ENCODE data around the gene FAM53B. TPM values are rescaled to one million over a fixed set of nuclear protein-coding genes. Genes with fewer than 3 reads are reported as not detected.
A peak's percentile ranks its signal among the peaks of the same experiment; 100 is the strongest.

FAM53B gene
- total RNA-seq, 4 donors from 2014 or later = 140 to 253 (median 192) TPM

- TF ChIP-seq CTCF (IDR thresholded peaks at IDR 0.05 in 4 of 5, conservative IDR thresholded peaks at IDR 0.05 in 1 of 5) (no peak), POLR2A (IDR thresholded peaks at IDR 0.05) (no peak)
- ATAC-seq = no peak
- intact Hi-C loops (cut with DNase I; ENCODE audit: low total_unique reads) = no loop called here
- Histone ChIP-seq H3K4me1 (peaks cover 85 to 96% of the 10 kb centered on the region in 2 donors), H3K9me3 (no peaks in the 10 kb centered on the region), H3K27ac (peak overlapping the region; percentile 30 to 97 (median 58)), H3K4me3 (no peak overlapping the region), H3K36me3 (peaks cover 0 to 22% of the 10 kb centered on the region in 2 donors), H3K27me3 (no peaks in the 10 kb centered on the region)
- in situ Hi-C loops (cut with MboI; ENCODE audit: low sequenced_read_pairs in 4 of 4) = no loop called here
- peak; percentile 52 to 64 for DNase-seq
These were observed 63.5 kb downstream of the FAM53B start for GRCh38 chr10:124680675-124681074.

- Histone ChIP-seq H3K27ac (peak overlapping the region in 3 of 4 donors; percentile 55 to 97 (median 67)), H3K27me3 (no peaks in the 10 kb centered on the region), H3K4me3 (no peak overlapping the region), H3K9me3 (no peaks in the 10 kb centered on the region), H3K4me1 (peaks cover 86 to 96% of the 10 kb centered on the region in 2 donors), H3K36me3 (peaks cover 0 to 22% of the 10 kb centered on the region in 2 donors)
- in situ Hi-C loops (cut with MboI; ENCODE audit: low sequenced_read_pairs in 4 of 4) (no loop called here), intact Hi-C loops (cut with DNase I; ENCODE audit: low total_unique reads) (no loop called here)
- TF ChIP-seq POLR2A (IDR thresholded peaks at IDR 0.05) = no peak
- TF ChIP-seq CTCF (IDR thresholded peaks at IDR 0.05 in 4 of 5, conservative IDR thresholded peaks at IDR 0.05 in 1 of 5) = no peak
- ATAC-seq (no peak), DNase-seq (no peak)
These were observed 64.8 kb downstream of the FAM53B start for GRCh38 chr10:124679401-124679800.

- in situ Hi-C loops (cut with MboI; ENCODE audit: low sequenced_read_pairs in 4 of 4) = no loop called here
These were observed 65.5 kb downstream of the FAM53B start for GRCh38 chr10:124678557-124679240.

GRCh38 chr10:124677749-124678556, 66.2 kb downstream of the FAM53B start:
- Histone ChIP-seq H3K4me1 (peaks cover 86 to 96% of the 10 kb centered on the region in 2 donors), H3K27me3 (no peaks in the 10 kb centered on the region), H3K36me3 (peaks cover 0 to 22% of the 10 kb centered on the region in 2 donors), H3K27ac (peak overlapping the region; percentile 55 to 97 (median 68)), H3K4me3 (no peak overlapping the region), H3K9me3 (no peaks in the 10 kb centered on the region)
- in situ Hi-C loops (cut with MboI; ENCODE audit: low sequenced_read_pairs in 4 of 4) = no loop called here
- intact Hi-C loops (cut with DNase I; ENCODE audit: low total_unique reads) = no loop called here
- DNase-seq (no peak), ATAC-seq (peak; percentile 21 to 29)
- TF ChIP-seq CTCF (IDR thresholded peaks at IDR 0.05 in 4 of 5, conservative IDR thresholded peaks at IDR 0.05 in 1 of 5) = no peak
- no peak for TF ChIP-seq POLR2A (IDR thresholded peaks at IDR 0.05)

More at GRCh38 chr10:124678557-124679240, 65.5 kb downstream of the FAM53B start:
- H3K4me1 ChIP-seq = peaks cover 86 to 96% of the 10 kb centered on the region in 2 donors
- intact Hi-C loops (cut with DNase I; ENCODE audit: low total_unique reads) = no loop called here
- peak overlapping the region; percentile 55 to 97 (median 68) for H3K27ac ChIP-seq
- no peaks in the 10 kb centered on the region for H3K27me3 ChIP-seq
- ATAC-seq (no peak), DNase-seq (no peak)
- H3K36me3 ChIP-seq = peaks cover 0 to 22% of the 10 kb centered on the region in 2 donors
- H3K9me3 ChIP-seq = no peaks in the 10 kb centered on the region
- TF ChIP-seq POLR2A (IDR thresholded peaks at IDR 0.05) (no peak), CTCF (IDR thresholded peaks at IDR 0.05 in 4 of 5, conservative IDR thresholded peaks at IDR 0.05 in 1 of 5) (no peak)
- no peak overlapping the region for H3K4me3 ChIP-seq

Data from gastrocnemius medialis (tissue), 4 donors.